GM20000 (cell line): ENCODE data around the gene TAF11L3.
"Not testable (repeated sequence)": the region's sequence is repeated elsewhere in the genome, so short reads cannot be mapped to it uniquely, and the experiment has no call there.

Experiments used
- DNase-seq: peaks from one replicate; pipeline ENCODE4 v3.0.0; 2012; ENCODE audit warnings: low spot score
- CTCF ChIP-seq: IDR thresholded peaks from 2 replicates; pipeline ENCODE4 v1.5.1; 2012; ENCODE audit warnings: mild to moderate bottlenecking, control low read depth; ENCODE audit errors: extremely low read depth, missing control alignments

The TAF11L3 gene

GRCh38 chr5:17492770-17493169, 25.4 kb upstream of the TAF11L3 start:
- TF ChIP-seq CTCF, result no peak
- DNase-seq, result no peak

- TF ChIP-seq CTCF, result no peak
- no peak for DNase-seq
Observed at GRCh38 chr5:17497446-17497845, 20.7 kb upstream of the TAF11L3 start.

- DNase-seq, result not testable (repeated sequence)
Observed at GRCh38 chr5:17497931-17498330, 20.2 kb upstream of the TAF11L3 start, which contains the start of gene TAF11L2. TSS of gene TAF11L2 (plus strand) at chr5:17498231.

- DNase-seq, result no peak
- no peak for TF ChIP-seq CTCF
Observed at GRCh38 chr5:17511775-17512325, 6.3 kb upstream of the TAF11L3 start.

GRCh38 chr5:17517526-17517925, 641 bp upstream of the TAF11L3 start:
- not testable (repeated sequence) for DNase-seq

GRCh38 chr5:17519508-17519907, 1.3 kb downstream of the TAF11L3 start:
- not testable (repeated sequence) for DNase-seq

GRCh38 chr5:17521501-17521900, 3.3 kb downstream of the TAF11L3 start, which contains the start of gene TAF11L4:
TSS of gene TAF11L4 (plus strand) at chr5:17521801.
- not testable (repeated sequence) for DNase-seq

- DNase-seq, result not testable (repeated sequence)
Observed at GRCh38 chr5:17524935-17525334, 6.8 kb downstream of the TAF11L3 start, which contains the start of gene TAF11L5. TSS of gene TAF11L5 (plus strand) at chr5:17525235.

GRCh38 chr5:17526504-17526903, 8.3 kb downstream of the TAF11L3 start:
- DNase-seq, result not testable (repeated sequence)

- not testable (repeated sequence) for DNase-seq
Observed at GRCh38 chr5:17528369-17528768, 10.2 kb downstream of the TAF11L3 start, which contains the start of gene TAF11L6. TSS of gene TAF11L6 (plus strand) at chr5:17528669.
